Measurements from ENCODE around the gene DAND5. TPM values are rescaled to one million over a fixed set of nuclear protein-coding genes. Genes with fewer than 3 reads are reported as not detected.
A peak's percentile ranks its signal among the peaks of the same experiment; 100 is the strongest.

Gene DAND5
- total and polyA plus RNA-seq, 10 of the 15 experiments (the other 5 are each of a cell fraction or from before 2014, with no cell fraction given) = 0.06 to 0.15 (median 0.12) TPM; not detected in 5

- TF ChIP-seq ZZZ3 (IDR thresholded peaks at IDR 0.05; ENCODE audit: control insufficient read depth, insufficient read length, low read depth) = no peak
- TF ChIP-seq TCF7 (IDR thresholded peaks at IDR 0.05; ENCODE audit: borderline replicate concordance) = no peak
- peak; percentile 70 for TF ChIP-seq PBX3 (IDR thresholded peaks at IDR 0.05; ENCODE audit: insufficient replicate concordance, low read depth, low read length)
- peak; percentile 96 for TF ChIP-seq USF2 (IDR thresholded peaks at IDR 0.05; ENCODE audit: borderline replicate concordance, low read depth, low read length)
- no peak for TF ChIP-seq ZNF384 (IDR thresholded peaks at IDR 0.05; ENCODE audit: borderline replicate concordance, low read depth, low read length)
- no peak for TF ChIP-seq RAD21 (IDR thresholded peaks at IDR 0.05; ENCODE audit: insufficient read depth, low read depth, low read length)
- no peak for TF ChIP-seq HSF1 (IDR thresholded peaks at IDR 0.05; ENCODE audit: low read depth, low read length)
- peak; percentile 98 for TF ChIP-seq MAX (IDR thresholded peaks at IDR 0.05; ENCODE audit: low read depth, low read length)
- peak; percentile 27 for TF ChIP-seq SIX5 (IDR thresholded peaks at IDR 0.05; ENCODE audit: low read depth, low read length, severe bottlenecking)
- no peak for TF ChIP-seq SUPT20H (IDR thresholded peaks at IDR 0.05; ENCODE audit: borderline replicate concordance, control insufficient read depth, low read depth, low read length)
- no peak for TF ChIP-seq RFX5 (IDR thresholded peaks at IDR 0.05; ENCODE audit: low read depth, low read length)
- no peak for TF ChIP-seq SMC3 (IDR thresholded peaks at IDR 0.05; ENCODE audit: borderline replicate concordance, low read length)
- TF ChIP-seq KDM1A (IDR thresholded peaks at IDR 0.05; ENCODE audit: borderline replicate concordance) = no peak
- TF ChIP-seq HCFC1 (IDR thresholded peaks at IDR 0.05; ENCODE audit: low read length) = peak; percentile 72
- TF ChIP-seq TAF1 (IDR thresholded peaks at IDR 0.05; ENCODE audit: borderline replicate concordance, low read depth, low read length) = peak; percentile 98
- TF ChIP-seq PML (IDR thresholded peaks at IDR 0.05; ENCODE audit: low read length) = peak; percentile 89
- TF ChIP-seq NFYB (IDR thresholded peaks at IDR 0.05; ENCODE audit: insufficient read depth, low read depth, low read length) = no peak
- 0 out of 2 replicates have a peak, but pooled peaks have one; percentile 39 for TF ChIP-seq REST (IDR thresholded peaks at IDR 0.05; ENCODE audit: low read depth, low read length)
- TF ChIP-seq CREM (IDR thresholded peaks at IDR 0.05; ENCODE audit: low read depth) = peak; percentile 99
- TF ChIP-seq NR2C1 (IDR thresholded peaks at IDR 0.05) = peak; percentile 96
- 0 out of 2 replicates have a peak, but pooled peaks have one; percentile 29 for TF ChIP-seq TARDBP (IDR thresholded peaks at IDR 0.05; ENCODE audit: borderline replicate concordance)
- TF ChIP-seq NRF1 (conservative IDR thresholded peaks at IDR 0.05; ENCODE audit: low read depth, low read length) = peak; percentile 94
Observed at GRCh38 chr19:12945479-12946091, 23.8 kb upstream of the DAND5 start, which contains the start of gene RAD23A (continued).

Measured in GM12878 (cell line).